ENCODE measurements around the gene C19orf38. TPM values are rescaled to one million over a fixed set of nuclear protein-coding genes. Genes with fewer than 3 reads are reported as not detected.

Gene C19orf38
- total and polyA plus RNA-seq, 3 experiments from 2014 or later: 0.44 to 0.48 TPM; not detected in 1

DNA sequence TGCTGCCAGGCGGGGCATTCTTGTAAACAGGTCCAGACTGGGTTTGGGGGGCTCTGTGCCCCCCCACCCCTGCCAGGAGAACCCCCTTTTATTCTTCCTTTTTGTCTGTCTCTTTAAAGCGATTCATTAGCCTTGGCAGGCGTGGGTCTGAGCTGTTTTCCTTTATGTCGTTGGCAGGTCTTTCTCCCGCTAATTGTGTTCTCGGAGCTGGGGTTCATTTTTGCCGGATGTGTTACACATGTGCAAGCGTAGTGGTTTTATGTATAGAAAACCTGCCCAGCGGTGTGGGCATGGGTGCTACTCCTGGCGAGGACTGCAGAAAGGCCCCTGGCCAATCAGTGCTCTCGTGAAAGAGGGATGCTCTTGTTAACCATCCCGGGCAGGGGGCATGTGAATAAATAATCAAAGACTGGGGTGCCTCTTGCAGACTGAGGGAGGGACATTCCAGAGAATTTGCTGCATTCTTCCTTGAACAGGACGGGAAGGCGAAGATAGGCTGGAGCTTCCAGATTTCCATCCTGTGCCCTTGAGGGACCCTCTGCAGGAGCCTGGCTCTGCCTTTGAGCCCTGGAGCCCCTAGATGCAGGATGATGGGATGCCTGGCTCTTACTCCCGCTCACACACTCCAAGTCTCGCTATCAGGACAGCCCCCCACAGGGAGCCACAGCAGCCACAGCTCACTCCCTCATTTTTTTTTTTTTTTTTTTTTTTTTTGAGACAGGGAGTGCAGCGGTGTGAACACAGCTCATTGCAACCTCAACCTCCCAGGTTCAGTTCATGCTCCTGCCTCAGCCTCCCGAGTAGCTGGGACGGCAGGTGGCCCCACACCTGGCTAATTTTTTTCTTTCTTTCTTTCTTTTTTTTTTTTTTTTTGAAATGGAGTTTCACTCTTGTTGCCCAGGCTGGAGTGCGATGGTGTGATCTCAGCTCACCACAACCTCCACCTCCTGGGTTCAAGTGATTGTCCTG lies 37.3 kb downstream of the C19orf38 start:
- Histone ChIP-seq H3K27ac (ENCODE audit: low read depth, low read length) (no peak overlapping the region), H3K4me1 (ENCODE audit: insufficient read depth, low read length) (no peaks in the 10 kb centered on the region), H3K9me3 (ENCODE audit: low read length) (no peaks in the 10 kb centered on the region), H3K4me3 (ENCODE audit: low read length) (no peak overlapping the region), H3K36me3 (ENCODE audit: insufficient read depth, low read length) (no peaks in the 10 kb centered on the region), H3K27me3 (ENCODE audit: insufficient read depth, low read length, poor library complexity, severe bottlenecking) (no peaks in the 10 kb centered on the region)
- peak overlapping the region in 1 of 7 donors; percentile 34 for H3K4me3 Mint-ChIP-seq
- H3K36me3 Mint-ChIP-seq: peaks cover 0 to 3% (median 0%) of the 10 kb centered on the region in 3 donors
- H3K27ac Mint-ChIP-seq: peak overlapping the region in 3 of 8 donors; percentile 23 to 50 (median 27)
- H3K27me3 Mint-ChIP-seq: no peaks in the 10 kb centered on the region
- no peak for DNase-seq
- peaks cover 5 to 13% (median 7%) of the 10 kb centered on the region in 3 donors for H3K4me1 Mint-ChIP-seq
- H3K9me3 Mint-ChIP-seq: no peaks in the 10 kb centered on the region
- POLR2A ChIA-PET: no interaction called here
- CTCF ChIA-PET: interaction anchor here (0.9 kb wide), 1 partner anchor 12 kb away, joined by 3 read pairs; no protein-coding TSS in a partner anchor

DNA sequence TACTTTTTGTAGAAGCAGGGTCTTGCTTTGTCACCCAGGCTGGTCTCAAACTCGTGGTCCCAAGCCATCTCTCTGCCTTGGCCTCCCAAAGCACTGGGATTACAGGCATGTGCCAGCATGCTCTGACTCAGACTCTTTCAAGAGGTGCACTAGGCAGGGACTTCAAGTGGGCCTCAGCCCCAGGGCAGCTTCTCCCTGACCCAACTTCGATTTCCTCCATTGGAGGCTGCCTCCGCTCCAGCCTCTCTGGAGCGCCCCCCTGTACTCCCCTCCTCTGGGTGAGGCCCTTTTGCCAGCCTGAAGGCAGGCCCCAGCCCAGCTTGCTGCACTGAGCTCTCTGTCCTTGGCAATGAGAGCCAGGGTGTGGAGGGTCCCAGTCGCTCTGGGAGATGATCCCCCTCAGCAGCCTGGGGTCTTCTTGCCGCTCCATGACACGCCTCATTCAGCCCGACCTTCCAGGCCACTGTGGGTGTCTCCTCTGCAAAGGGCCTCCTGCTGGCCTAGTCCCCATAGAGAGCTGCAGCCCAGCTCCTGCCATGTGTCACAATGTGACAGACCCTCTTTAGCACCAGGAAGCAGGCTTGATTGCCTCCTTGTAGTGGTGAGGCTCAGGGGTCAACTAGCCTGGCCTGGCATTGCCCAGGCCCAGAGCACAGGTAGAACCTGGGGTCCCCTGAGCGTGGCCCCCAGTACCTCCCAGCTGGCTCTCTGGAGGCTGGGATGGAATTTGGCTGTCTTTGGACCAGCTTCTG lies 39.6 kb downstream of the C19orf38 start:
- Mint-ChIP-seq H3K27me3 (no peaks in the 10 kb centered on the region), H3K36me3 (peaks cover 0 to 1% (median 0%) of the 10 kb centered on the region in 3 donors), H3K4me1 (peaks cover 5 to 13% (median 8%) of the 10 kb centered on the region in 3 donors), H3K27ac (peak overlapping the region in 1 of 8 donors; percentile 79), H3K4me3 (no peak overlapping the region), H3K9me3 (no peaks in the 10 kb centered on the region)
- H3K9me3 ChIP-seq (ENCODE audit: low read length): no peaks in the 10 kb centered on the region
- H3K4me3 ChIP-seq (ENCODE audit: low read length): no peak overlapping the region
- H3K27me3 ChIP-seq (ENCODE audit: insufficient read depth, low read length, poor library complexity, severe bottlenecking): no peaks in the 10 kb centered on the region
- no peaks in the 10 kb centered on the region for H3K4me1 ChIP-seq (ENCODE audit: insufficient read depth, low read length)
- H3K36me3 ChIP-seq (ENCODE audit: insufficient read depth, low read length): no peaks in the 10 kb centered on the region
- H3K27ac ChIP-seq (ENCODE audit: low read depth, low read length): no peak overlapping the region
- ChIA-PET CTCF (no interaction called here), POLR2A (no interaction called here)
- no peak for DNase-seq

DNA sequence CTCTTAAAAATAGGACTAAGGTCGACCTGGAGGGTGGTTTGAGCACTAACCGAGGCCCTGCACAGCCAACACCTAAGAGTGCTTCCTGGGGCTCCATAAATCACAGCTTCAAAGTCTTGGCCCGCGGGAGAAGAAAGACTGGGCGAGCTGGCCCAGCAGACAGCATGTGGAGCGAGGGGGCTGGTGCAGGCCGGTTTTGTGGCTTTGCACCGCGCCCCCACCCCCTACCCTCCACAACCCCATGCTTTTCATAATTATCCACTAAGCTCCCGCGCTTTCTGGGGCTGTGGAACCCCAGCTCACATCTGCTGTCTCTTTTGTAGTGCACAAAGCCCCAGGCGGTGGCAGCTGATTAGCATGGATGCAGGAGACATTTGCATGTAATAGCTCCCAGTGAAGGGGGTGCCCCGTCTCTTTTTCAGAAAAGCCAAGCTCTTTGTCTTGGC lies 40.2 kb downstream of the C19orf38 start:
- H3K27ac Mint-ChIP-seq: peak overlapping the region in 1 of 8 donors; percentile 79
- H3K36me3 Mint-ChIP-seq: peaks cover 0 to 1% (median 0%) of the 10 kb centered on the region in 3 donors
- Histone ChIP-seq H3K27ac (ENCODE audit: low read depth, low read length) (no peak overlapping the region), H3K9me3 (ENCODE audit: low read length) (no peaks in the 10 kb centered on the region), H3K4me3 (ENCODE audit: low read length) (no peak overlapping the region), H3K36me3 (ENCODE audit: insufficient read depth, low read length) (no peaks in the 10 kb centered on the region), H3K27me3 (ENCODE audit: insufficient read depth, low read length, poor library complexity, severe bottlenecking) (no peaks in the 10 kb centered on the region), H3K4me1 (ENCODE audit: insufficient read depth, low read length) (no peaks in the 10 kb centered on the region)
- CTCF ChIA-PET: no interaction called here
- no peak for DNase-seq
- H3K9me3 Mint-ChIP-seq: no peaks in the 10 kb centered on the region
- POLR2A ChIA-PET: no interaction called here
- no peaks in the 10 kb centered on the region for H3K27me3 Mint-ChIP-seq
- peaks cover 5 to 13% (median 8%) of the 10 kb centered on the region in 3 donors for H3K4me1 Mint-ChIP-seq
- no peak overlapping the region for H3K4me3 Mint-ChIP-seq

DNA sequence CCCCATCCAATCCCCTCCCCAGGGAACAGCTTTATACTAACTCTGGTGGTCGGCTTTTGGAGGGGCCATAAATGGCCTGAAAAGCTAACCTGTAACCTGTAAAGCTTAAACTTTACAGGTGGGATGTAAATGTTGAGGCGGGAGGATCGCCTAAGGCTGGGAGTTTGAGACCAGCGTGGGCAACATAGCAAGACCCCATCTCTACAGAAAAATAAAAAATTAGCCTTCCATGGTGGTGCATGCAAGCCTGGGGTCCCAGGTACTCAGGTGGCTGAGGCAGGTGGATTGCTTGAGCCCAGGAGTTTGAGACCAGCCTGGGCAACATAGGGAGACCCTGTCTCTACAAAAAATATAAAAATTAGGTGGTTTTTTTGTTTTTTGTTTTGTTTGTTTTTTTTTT lies 41.7 kb downstream of the C19orf38 start:
- POLR2A ChIA-PET: no interaction called here
- Histone ChIP-seq H3K27me3 (ENCODE audit: insufficient read depth, low read length, poor library complexity, severe bottlenecking) (no peaks in the 10 kb centered on the region), H3K4me3 (ENCODE audit: low read length) (no peak overlapping the region), H3K27ac (ENCODE audit: low read depth, low read length) (no peak overlapping the region), H3K4me1 (ENCODE audit: insufficient read depth, low read length) (no peaks in the 10 kb centered on the region), H3K9me3 (ENCODE audit: low read length) (no peaks in the 10 kb centered on the region), H3K36me3 (ENCODE audit: insufficient read depth, low read length) (no peaks in the 10 kb centered on the region)
- H3K27ac Mint-ChIP-seq: no peak overlapping the region
- no peaks in the 10 kb centered on the region for H3K27me3 Mint-ChIP-seq
- peaks cover 0 to 1% (median 0%) of the 10 kb centered on the region in 3 donors for H3K36me3 Mint-ChIP-seq
- H3K9me3 Mint-ChIP-seq: no peaks in the 10 kb centered on the region
- H3K4me3 Mint-ChIP-seq: no peak overlapping the region
- DNase-seq: no peak
- peaks cover 5 to 13% (median 8%) of the 10 kb centered on the region in 3 donors for H3K4me1 Mint-ChIP-seq
- CTCF ChIA-PET: interaction anchor here (0.7 kb wide), 1 partner anchor 47 kb away, joined by 4 read pairs; no protein-coding TSS in a partner anchor

DNA sequence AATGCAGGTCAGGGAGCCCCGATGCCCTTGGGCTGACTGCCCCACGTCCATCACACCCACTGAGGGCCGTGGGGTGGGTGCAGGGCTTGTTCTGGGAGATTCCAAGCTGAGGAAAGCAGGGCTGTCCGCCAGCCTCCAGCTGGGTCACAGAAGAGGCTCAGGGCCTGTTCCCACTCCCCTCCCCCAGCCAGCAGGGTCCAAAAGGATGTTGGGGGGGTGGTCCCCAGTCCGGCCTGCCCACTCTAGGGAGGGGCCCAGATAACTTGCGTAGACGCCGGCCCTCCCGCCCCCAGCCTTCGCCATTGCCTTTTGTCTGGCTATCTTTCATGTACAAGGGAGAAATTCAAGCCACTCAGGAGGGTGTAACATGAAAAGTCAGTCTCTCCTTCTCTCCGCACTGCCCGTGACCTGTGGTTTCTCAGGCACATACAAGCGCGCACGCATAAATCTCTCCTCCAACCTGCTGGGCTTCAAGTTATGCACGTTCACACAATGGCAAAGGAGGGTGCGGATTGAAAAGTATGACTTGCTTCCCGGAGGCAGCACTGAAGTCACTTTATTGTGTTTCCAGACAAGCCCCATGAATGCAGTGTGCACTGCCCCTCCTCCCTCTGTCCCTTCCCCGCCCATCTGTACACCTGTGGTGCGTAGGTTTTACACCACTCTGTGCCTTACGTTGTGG lies 43.3 kb downstream of the C19orf38 start:
- H3K27me3 ChIP-seq (ENCODE audit: insufficient read depth, low read length, poor library complexity, severe bottlenecking): no peaks in the 10 kb centered on the region
- Mint-ChIP-seq H3K9me3 (no peaks in the 10 kb centered on the region), H3K36me3 (peaks cover 0 to 1% (median 0%) of the 10 kb centered on the region in 3 donors), H3K4me3 (no peak overlapping the region), H3K27me3 (no peaks in the 10 kb centered on the region), H3K27ac (peak overlapping the region in 1 of 8 donors; percentile 45), H3K4me1 (peaks cover 9 to 16% (median 11%) of the 10 kb centered on the region in 3 donors)
- H3K9me3 ChIP-seq (ENCODE audit: low read length): no peaks in the 10 kb centered on the region
- no peak for DNase-seq
- no peak overlapping the region for H3K4me3 ChIP-seq (ENCODE audit: low read length)
- H3K27ac ChIP-seq (ENCODE audit: low read depth, low read length): no peak overlapping the region
- ChIA-PET CTCF (no interaction called here), POLR2A (no interaction called here)
- H3K4me1 ChIP-seq (ENCODE audit: insufficient read depth, low read length): no peaks in the 10 kb centered on the region
- no peaks in the 10 kb centered on the region for H3K36me3 ChIP-seq (ENCODE audit: insufficient read depth, low read length)

DNA sequence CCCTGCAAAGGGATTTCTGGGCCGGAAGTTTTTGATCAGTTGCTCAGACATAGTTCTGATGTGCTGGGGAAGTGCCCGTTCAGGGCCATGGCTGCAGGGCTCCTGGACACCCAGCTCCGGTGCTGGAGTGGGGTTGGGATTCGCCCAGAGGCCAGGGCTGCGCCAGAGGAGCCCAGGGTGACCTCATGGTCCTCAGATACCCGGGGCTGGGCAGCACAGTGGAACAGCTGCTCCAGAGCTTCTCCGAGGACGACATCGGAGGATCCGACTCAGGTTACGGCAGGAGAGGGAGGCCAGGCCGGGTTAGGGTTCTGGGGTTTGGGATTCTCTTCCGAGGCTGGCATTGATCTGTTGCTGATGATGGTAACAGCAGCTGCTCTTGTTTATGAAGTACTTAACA lies 44.0 kb downstream of the C19orf38 start:
- no peaks in the 10 kb centered on the region for H3K9me3 ChIP-seq (ENCODE audit: low read length)
- Mint-ChIP-seq H3K4me1 (peaks cover 14 to 22% (median 18%) of the 10 kb centered on the region in 3 donors), H3K9me3 (no peaks in the 10 kb centered on the region), H3K27me3 (no peaks in the 10 kb centered on the region), H3K4me3 (no peak overlapping the region), H3K36me3 (peaks cover 0 to under 1% (median 0%) of the 10 kb centered on the region in 3 donors), H3K27ac (peak overlapping the region in 1 of 8 donors; percentile 50)
- no peak for DNase-seq
- H3K27ac ChIP-seq (ENCODE audit: low read depth, low read length): no peak overlapping the region
- no peaks in the 10 kb centered on the region for H3K36me3 ChIP-seq (ENCODE audit: insufficient read depth, low read length)
- no peak overlapping the region for H3K4me3 ChIP-seq (ENCODE audit: low read length)
- H3K27me3 ChIP-seq (ENCODE audit: insufficient read depth, low read length, poor library complexity, severe bottlenecking): no peaks in the 10 kb centered on the region
- ChIA-PET POLR2A (interaction anchor here (0.8 kb wide), 1 partner anchor 21 kb away, joined by 3 read pairs; no protein-coding TSS in a partner anchor), CTCF (no interaction called here)
- H3K4me1 ChIP-seq (ENCODE audit: insufficient read depth, low read length): no peaks in the 10 kb centered on the region

DNA sequence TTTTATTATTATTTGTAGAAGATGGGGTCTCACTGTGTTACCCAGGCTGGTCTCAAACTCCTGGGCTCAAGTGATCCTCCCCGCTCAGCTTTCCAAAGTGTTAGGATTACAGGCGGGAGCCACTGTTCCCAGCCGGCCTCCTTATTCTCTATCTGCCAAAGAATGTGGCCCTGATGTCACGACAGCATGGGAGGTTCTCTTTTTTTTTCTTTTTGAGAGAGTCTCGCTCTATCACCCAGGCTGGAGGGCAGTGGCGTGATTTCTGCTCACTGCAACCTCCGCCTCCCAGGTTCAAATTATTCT lies 46.6 kb downstream of the C19orf38 start:
- CTCF ChIA-PET: no interaction called here
- Mint-ChIP-seq H3K27me3 (no peaks in the 10 kb centered on the region), H3K4me1 (peaks cover 10 to 18% (median 16%) of the 10 kb centered on the region in 3 donors), H3K9me3 (no peaks in the 10 kb centered on the region), H3K4me3 (no peak overlapping the region), H3K36me3 (no peaks in the 10 kb centered on the region), H3K27ac (no peak overlapping the region)
- Histone ChIP-seq H3K27ac (ENCODE audit: low read depth, low read length) (no peak overlapping the region), H3K36me3 (ENCODE audit: insufficient read depth, low read length) (no peaks in the 10 kb centered on the region), H3K27me3 (ENCODE audit: insufficient read depth, low read length, poor library complexity, severe bottlenecking) (no peaks in the 10 kb centered on the region), H3K9me3 (ENCODE audit: low read length) (no peaks in the 10 kb centered on the region), H3K4me3 (ENCODE audit: low read length) (no peak overlapping the region), H3K4me1 (ENCODE audit: insufficient read depth, low read length) (no peaks in the 10 kb centered on the region)
- POLR2A ChIA-PET: no interaction called here
- no peak for DNase-seq
